ENCODE results near the gene PEF1.

PEF1 gene

GRCh38 chr1:31663622-31664452 lies 19.2 kb upstream of the PEF1 start:
- H3K4me3 ChIP-seq (replicated peaks; ENCODE audit: low read depth, low read length): no peak overlapping the region
- peak; percentile 82 for TF ChIP-seq CTCF (IDR thresholded peaks at IDR 0.05; ENCODE audit: low read depth, low read length, missing control alignments)
- no peak for DNase-seq (ENCODE audit: extremely low read depth, low read depth)

- no peak for DNase-seq (ENCODE audit: extremely low read depth, low read depth)
- H3K4me3 ChIP-seq (replicated peaks; ENCODE audit: low read depth, low read length): no peak overlapping the region
- no peak for TF ChIP-seq CTCF (IDR thresholded peaks at IDR 0.05; ENCODE audit: low read depth, low read length, missing control alignments)
Observed at GRCh38 chr1:31662463-31662862, 17.8 kb upstream of the PEF1 start.

- H3K4me3 ChIP-seq (replicated peaks; ENCODE audit: low read depth, low read length): no peak overlapping the region
- no peak for TF ChIP-seq CTCF (IDR thresholded peaks at IDR 0.05; ENCODE audit: low read depth, low read length, missing control alignments)
- no peak for DNase-seq (ENCODE audit: extremely low read depth, low read depth)
Observed at GRCh38 chr1:31661856-31662255, 17.2 kb upstream of the PEF1 start.

- no peak for DNase-seq (ENCODE audit: extremely low read depth, low read depth)
- TF ChIP-seq CTCF (IDR thresholded peaks at IDR 0.05; ENCODE audit: low read depth, low read length, missing control alignments): no peak
- H3K4me3 ChIP-seq (replicated peaks; ENCODE audit: low read depth, low read length): no peak overlapping the region
Observed at GRCh38 chr1:31660871-31661455, 16.3 kb upstream of the PEF1 start.

DNA sequence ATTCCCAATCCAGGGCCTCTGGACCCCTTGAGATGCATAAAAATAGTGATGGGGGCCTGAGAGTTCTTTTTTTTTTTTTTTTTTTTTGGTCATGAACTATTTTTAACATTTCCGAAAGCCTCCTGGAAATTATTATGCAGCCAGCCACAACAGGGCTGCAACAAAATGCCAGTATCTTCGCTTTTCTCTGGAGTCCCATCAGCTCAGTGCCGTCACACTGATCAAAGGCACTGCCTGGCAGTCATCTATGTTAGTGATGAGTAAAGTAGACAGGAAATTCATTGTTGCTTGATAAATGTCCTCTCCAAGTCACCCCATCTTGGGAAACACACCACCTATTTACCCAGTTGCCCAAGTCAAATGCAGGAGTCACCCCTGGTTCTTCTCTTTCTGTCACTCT lies 15.2 kb upstream of the PEF1 start:
- DNase-seq (ENCODE audit: extremely low read depth, low read depth): no peak
- H3K4me3 ChIP-seq (replicated peaks; ENCODE audit: low read depth, low read length): no peak overlapping the region
- no peak for TF ChIP-seq CTCF (IDR thresholded peaks at IDR 0.05; ENCODE audit: low read depth, low read length, missing control alignments)

- no peak for TF ChIP-seq CTCF (IDR thresholded peaks at IDR 0.05; ENCODE audit: low read depth, low read length, missing control alignments)
- no peak for DNase-seq (ENCODE audit: extremely low read depth, low read depth)
- no peak overlapping the region for H3K4me3 ChIP-seq (replicated peaks; ENCODE audit: low read depth, low read length)
Observed at GRCh38 chr1:31658721-31659120, 14.0 kb upstream of the PEF1 start.
